A549 (cell line): ENCODE data around the gene FBXO21. TPM values are rescaled to one million over a fixed set of nuclear protein-coding genes. Genes with fewer than 3 reads are reported as not detected.
A peak's percentile ranks its signal among the peaks of the same experiment; 100 is the strongest.

Experiments
- ATAC-seq, 2 experiments: fragments of 200-7000 bp in 1 of 2; fragments of >200 bp in 1 of 2; cut with Nextera tagmentation in 1 of 2; cut with Tn5 transposase in 1 of 2; 3 replicates each; pipeline versions ENCODE4 v1.8.0 to v1.9.1; 2018 to 2020; ENCODE audit warnings: mild to moderate bottlenecking in 1 of 2, moderate library complexity in 1 of 2
- CTCF ChIA-PET: fragments of 300-600 bp; sonication (Branson Sonifier 250); formaldehyde crosslinking; extraction: SDS; loops from one replicate; lab custom pipeline; 2021; ENCODE audit warnings: antibody characterized with exemption, inconsistent platforms; lab: Yijun Ruan, JAX
- POLR2A ChIA-PET: fragments of 350-600 bp; formaldehyde crosslinking; extraction: SDS; loops from one replicate; lab custom pipeline; 2021; ENCODE audit warnings: antibody characterized with exemption, inconsistent platforms; lab: Yijun Ruan, JAX
- DNase-seq, 2 experiments: peaks; one replicate each; pipeline versions ENCODE4 v3.0.0 to v3.0.0-alpha.2; 2011 to 2016; ENCODE audit warnings: low read depth in 1 of 2, low spot score in 1 of 2
- FAIRE-seq: peaks from 2 replicates; lab custom pipeline; 2011; peaks lifted over from hg19 to GRCh38; lab: Jason Lieb, UNC
- H3K27ac ChIP-seq, 2 experiments: fragments of >200 bp; sonication (Bioruptor Twin); formaldehyde crosslinking; 3 replicates each; pipeline ENCODE4 v1.5.1; 2016 to 2017
- H3K4me1 ChIP-seq: fragments of >200 bp; sonication (Bioruptor Twin); formaldehyde crosslinking; 3 replicates; pipeline ENCODE4 v1.6.1; 2016
- H3K4me2 ChIP-seq: fragments of >200 bp; sonication (Bioruptor Twin); formaldehyde crosslinking; 3 replicates; pipeline ENCODE4 v1.6.1; 2016
- H3K4me3 ChIP-seq: fragments of >200 bp; sonication (Bioruptor Twin); formaldehyde crosslinking; 3 replicates; pipeline ENCODE4 v1.5.1; 2016
- H3K9me3 ChIP-seq: fragments of >200 bp; sonication (Bioruptor Twin); formaldehyde crosslinking; 3 replicates; pipeline ENCODE4 v1.6.1; 2016
- CBX8 ChIP-seq: fragments of 200-600 bp; sonication (generic); IDR thresholded peaks from 2 replicates; pipeline ENCODE4 v1.6.1; 2016
- CEBPB ChIP-seq, 2 experiments: fragments of >200 bp in 1 of 2; sonication (Bioruptor Twin) in 1 of 2; formaldehyde crosslinking in 1 of 2; IDR thresholded peaks; 2 replicates each; pipeline ENCODE4 v1.6.1; 2012 to 2016
- EHF ChIP-seq: fragments of 250-450 bp; sonication (Bioruptor Pico); IDR thresholded peaks from 2 replicates; pipeline ENCODE4 v1.5.0; 2020; ENCODE audit warnings: mild to moderate bottlenecking
- EHMT2 ChIP-seq: fragments of 200-600 bp; sonication (generic); IDR thresholded peaks from 2 replicates; pipeline ENCODE4 v1.6.1; 2016; ENCODE audit warnings: antibody characterized with exemption, low read depth, mild to moderate bottlenecking, moderate library complexity
- ELK1 ChIP-seq: fragments of 150-350 bp; IDR thresholded peaks from 2 replicates; pipeline ENCODE4 v1.6.1; 2014; ENCODE audit warnings: low read depth, mild to moderate bottlenecking, low read length
- EP300 ChIP-seq, 2 experiments: fragments of >200 bp; sonication (Bioruptor Twin); formaldehyde crosslinking; IDR thresholded peaks; 2 replicates in 1 of 2; 3 replicates in 1 of 2; pipeline ENCODE4 v1.6.1; 2016 to 2017
- ESRRA ChIP-seq: fragments of 150-350 bp; IDR thresholded peaks from 2 replicates; pipeline ENCODE4 v1.6.1; 2014; ENCODE audit warnings: mild to moderate bottlenecking, low read length, borderline replicate concordance
- HOXA7 ChIP-seq: fragments of 250-450 bp; sonication (Bioruptor Pico); IDR thresholded peaks from 2 replicates; pipeline ENCODE4 v1.5.0; 2020; ENCODE audit warnings: mild to moderate bottlenecking, moderate library complexity
- HOXB13 ChIP-seq: fragments of 250-450 bp; sonication (Bioruptor Pico); IDR thresholded peaks from 2 replicates; pipeline ENCODE4 v1.5.0; 2020; ENCODE audit warnings: low read depth, mild to moderate bottlenecking, moderate library complexity
- PHF8 ChIP-seq: fragments of 200-600 bp; sonication (generic); IDR thresholded peaks from 2 replicates; pipeline ENCODE4 v1.6.1; 2016; ENCODE audit warnings: low read depth, mild to moderate bottlenecking, antibody characterized with exemption, moderate library complexity, borderline replicate concordance
- POLR2A ChIP-seq: IDR thresholded peaks from 2 replicates; pipeline ENCODE4 v1.6.1; 2012; ENCODE audit warnings: mild to moderate bottlenecking, low read length
- RAD21 ChIP-seq, 2 experiments: fragments of >200 bp in 1 of 2; sonication (Bioruptor Twin) in 1 of 2; formaldehyde crosslinking in 1 of 2; IDR thresholded peaks in 1 of 2; conservative IDR thresholded peaks in 1 of 2; 2 replicates in 1 of 2; 3 replicates in 1 of 2; pipeline ENCODE4 v1.6.1; 2012 to 2018; ENCODE audit warnings: inconsistent platforms in 1 of 2
- RARB ChIP-seq: fragments of 250-450 bp; sonication (Bioruptor Pico); IDR thresholded peaks from 2 replicates; pipeline ENCODE4 v1.8.0; 2021; ENCODE audit warnings: mild to moderate bottlenecking, moderate library complexity
- RNF2 ChIP-seq: fragments of 200-600 bp; sonication (generic); IDR thresholded peaks from 2 replicates; pipeline ENCODE4 v1.6.1; 2016; ENCODE audit warnings: low read depth, mild to moderate bottlenecking, antibody characterized with exemption, moderate library complexity, borderline replicate concordance
- SMC3 ChIP-seq: fragments of >200 bp; sonication (Bioruptor Twin); formaldehyde crosslinking; IDR thresholded peaks from 3 replicates; pipeline ENCODE4 v1.6.1; 2018; ENCODE audit warnings: inconsistent platforms
- ZC3H11A ChIP-seq: fragments of 450-650 bp; IDR thresholded peaks from 2 replicates; pipeline ENCODE4 v1.6.1; 2014; ENCODE audit warnings: antibody characterized with exemption, mild to moderate bottlenecking
- ZSCAN20 ChIP-seq: fragments of 250-450 bp; sonication (Bioruptor Pico); IDR thresholded peaks from 2 replicates; pipeline ENCODE4 v1.8.0; 2022; ENCODE audit warnings: mild to moderate bottlenecking, moderate library complexity
- WGBS: methylation state at CpG from one replicate; pipeline ENCODE4 v1.1.6; 2017; ENCODE audit errors: missing lambda C conversion rate; 5-methylcytosine and 5-hydroxymethylcytosine counted together
- polyA plus RNA-seq, 4 experiments: library from polyadenylated mRNA; depleted of rRNA in 3 of 4; stranded (reverse); fragments of >200 nt; fragmentation: RNase III in 1 of 4; extraction: RNeasy Plus Mini Kit Qiagen cat#74134 plus additional on column Dnase treatment in 1 of 4; gene quantifications; 2 replicates in 3 of 4; 3 replicates in 1 of 4; pipeline ENCODE4 v1.2.3, GENCODE V29; 2011 to 2017
- TF ChIP-seq, protein P1 (sequence below): IDR thresholded peaks from 2 replicates; pipeline ENCODE4 v1.6.1; 2012
- TF ChIP-seq, protein P2 (sequence below): fragments of >200 bp; sonication (Bioruptor Twin); formaldehyde crosslinking; IDR thresholded peaks from 2 replicates; pipeline ENCODE4 v1.6.1; 2016
- TF ChIP-seq, protein P3 (sequence below): fragments of >200 bp; sonication (Bioruptor Twin); formaldehyde crosslinking; IDR thresholded peaks from 3 replicates; pipeline ENCODE4 v1.5.1; 2016
- TF ChIP-seq, protein P4 (sequence below): fragments of 250-450 bp; sonication (Bioruptor Pico); IDR thresholded peaks from 2 replicates; pipeline ENCODE4 v1.5.0; 2020; ENCODE audit warnings: low read depth, mild to moderate bottlenecking, moderate library complexity

FBXO21 gene
- polyA plus RNA-seq, 2 of the 4 experiments (the other 2 are of a cell fraction) = 33.2 to 62.4 TPM

- no peak for ATAC-seq
- no peak overlapping the region for H3K4me3 ChIP-seq
- H3K9me3 ChIP-seq = no peaks in the 10 kb centered on the region
- TF ChIP-seq ESRRA (no peak), EHF (no peak), POLR2A (no peak), ZSCAN20 (no peak), RARB (CRISPR knock-in tag) (no peak), HOXB13 (CRISPR knock-in tag) (no peak), PHF8 (no peak), RNF2 (no peak), CBX8 (no peak), EHMT2 (no peak), HOXA7 (CRISPR knock-in tag) (no peak), ZC3H11A (no peak), ELK1 (no peak), EP300 (IDR thresholded peaks at IDR 0.05) (no peak), SMC3 (no peak), RAD21 (conservative IDR thresholded peaks at IDR 0.05 in 1 of 2, IDR thresholded peaks at IDR 0.05 in 1 of 2) (no peak)
- TF ChIP-seq, protein P1, sequence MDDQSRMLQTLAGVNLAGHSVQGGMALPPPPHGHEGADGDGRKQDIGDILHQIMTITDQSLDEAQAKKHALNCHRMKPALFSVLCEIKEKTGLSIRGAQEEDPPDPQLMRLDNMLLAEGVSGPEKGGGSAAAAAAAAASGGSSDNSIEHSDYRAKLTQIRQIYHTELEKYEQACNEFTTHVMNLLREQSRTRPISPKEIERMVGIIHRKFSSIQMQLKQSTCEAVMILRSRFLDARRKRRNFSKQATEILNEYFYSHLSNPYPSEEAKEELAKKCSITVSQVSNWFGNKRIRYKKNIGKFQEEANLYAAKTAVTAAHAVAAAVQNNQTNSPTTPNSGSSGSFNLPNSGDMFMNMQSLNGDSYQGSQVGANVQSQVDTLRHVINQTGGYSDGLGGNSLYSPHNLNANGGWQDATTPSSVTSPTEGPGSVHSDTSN = no peak
- TF ChIP-seq, protein P2, sequence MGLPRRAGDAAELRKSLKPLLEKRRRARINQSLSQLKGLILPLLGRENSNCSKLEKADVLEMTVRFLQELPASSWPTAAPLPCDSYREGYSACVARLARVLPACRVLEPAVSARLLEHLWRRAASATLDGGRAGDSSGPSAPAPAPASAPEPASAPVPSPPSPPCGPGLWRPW = no peak
- TF ChIP-seq, protein P3, sequence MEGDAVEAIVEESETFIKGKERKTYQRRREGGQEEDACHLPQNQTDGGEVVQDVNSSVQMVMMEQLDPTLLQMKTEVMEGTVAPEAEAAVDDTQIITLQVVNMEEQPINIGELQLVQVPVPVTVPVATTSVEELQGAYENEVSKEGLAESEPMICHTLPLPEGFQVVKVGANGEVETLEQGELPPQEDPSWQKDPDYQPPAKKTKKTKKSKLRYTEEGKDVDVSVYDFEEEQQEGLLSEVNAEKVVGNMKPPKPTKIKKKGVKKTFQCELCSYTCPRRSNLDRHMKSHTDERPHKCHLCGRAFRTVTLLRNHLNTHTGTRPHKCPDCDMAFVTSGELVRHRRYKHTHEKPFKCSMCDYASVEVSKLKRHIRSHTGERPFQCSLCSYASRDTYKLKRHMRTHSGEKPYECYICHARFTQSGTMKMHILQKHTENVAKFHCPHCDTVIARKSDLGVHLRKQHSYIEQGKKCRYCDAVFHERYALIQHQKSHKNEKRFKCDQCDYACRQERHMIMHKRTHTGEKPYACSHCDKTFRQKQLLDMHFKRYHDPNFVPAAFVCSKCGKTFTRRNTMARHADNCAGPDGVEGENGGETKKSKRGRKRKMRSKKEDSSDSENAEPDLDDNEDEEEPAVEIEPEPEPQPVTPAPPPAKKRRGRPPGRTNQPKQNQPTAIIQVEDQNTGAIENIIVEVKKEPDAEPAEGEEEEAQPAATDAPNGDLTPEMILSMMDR = no peak
- TF ChIP-seq, all 56 proteins: peak for 0
- FAIRE-seq (no peak), DNase-seq (no peak)
- ChIA-PET CTCF (interaction anchor here (0.6 to 16.3 kb wide), 34 partner anchors 7 to 661 kb away, joined by 3 to 287 read pairs (median 4); no protein-coding TSS in a partner anchor), POLR2A (no interaction called here)
- Histone ChIP-seq H3K27ac (peak overlapping the region in 1 of 2 experiments; percentile 2; a peak in 1 of 6 replicates), H3K4me2 (no peak overlapping the region), H3K4me1 (0 out of 3 replicates have a peak, but pooled peaks cover 5% of the 10 kb centered on the region)
- 2% methylated on average over 2 of the region's 2 CpGs for WGBS
Observed at GRCh38 chr12:117213295-117213808, 23.1 kb upstream of the FBXO21 start.

DNA sequence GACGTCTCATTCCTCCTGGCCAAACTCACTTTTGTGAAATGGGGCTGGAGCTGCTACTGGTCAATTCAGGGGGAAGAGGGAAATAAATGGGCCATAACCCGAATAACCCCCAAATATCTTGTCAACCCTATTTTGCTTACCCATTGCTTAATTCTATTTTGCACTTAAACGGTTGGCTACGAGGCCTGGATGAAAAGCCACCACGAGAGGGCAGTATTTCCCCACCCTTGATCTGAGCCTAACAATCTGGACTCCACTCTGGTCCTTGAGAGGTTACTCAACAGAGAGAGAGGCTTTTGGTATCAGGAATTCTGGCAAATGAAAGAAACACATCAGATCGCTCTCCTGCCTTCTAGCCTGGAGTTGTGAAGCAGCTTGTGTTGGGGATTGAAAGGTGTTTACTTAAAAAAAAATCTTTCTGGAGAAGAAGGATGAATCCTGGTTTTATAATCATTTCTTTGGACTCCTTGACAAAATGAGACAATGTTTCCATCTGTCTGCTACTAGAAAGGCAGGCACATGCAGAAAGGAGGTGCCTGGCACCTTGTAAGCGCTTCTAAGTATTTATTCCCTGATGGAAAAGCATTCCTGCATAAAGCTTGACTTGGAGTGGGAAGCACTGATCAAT lies 22.4 kb upstream of the FBXO21 start:
- ChIA-PET CTCF (interaction anchor here (0.6 to 16.3 kb wide), 40 partner anchors 8 to 774 kb away, joined by 3 to 287 read pairs (median 4); partner anchors contain the start of gene FBXO21), POLR2A (no interaction called here)
- no peak overlapping the region for H3K4me3 ChIP-seq
- 8% methylated on average over 7 of the region's 7 CpGs for WGBS
- no peak overlapping the region for H3K4me2 ChIP-seq
- H3K4me1 ChIP-seq = 0 out of 3 replicates have a peak, but pooled peaks cover 5% of the 10 kb centered on the region
- ATAC-seq (peak; percentile 86 to 96), DNase-seq (peak; percentile 79 to 87), FAIRE-seq (peak; percentile 94)
- no peaks in the 10 kb centered on the region for H3K9me3 ChIP-seq
- TF ChIP-seq, protein P4, sequence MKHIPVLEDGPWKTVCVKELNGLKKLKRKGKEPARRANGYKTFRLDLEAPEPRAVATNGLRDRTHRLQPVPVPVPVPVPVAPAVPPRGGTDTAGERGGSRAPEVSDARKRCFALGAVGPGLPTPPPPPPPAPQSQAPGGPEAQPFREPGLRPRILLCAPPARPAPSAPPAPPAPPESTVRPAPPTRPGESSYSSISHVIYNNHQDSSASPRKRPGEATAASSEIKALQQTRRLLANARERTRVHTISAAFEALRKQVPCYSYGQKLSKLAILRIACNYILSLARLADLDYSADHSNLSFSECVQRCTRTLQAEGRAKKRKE (CRISPR knock-in tag) = no peak
- TF ChIP-seq, protein P3 = peak; percentile 96
- TF ChIP-seq CEBPB (IDR thresholded peaks at IDR 0.05) = peak; percentile 33 to 70; a peak in 1 of 4 replicates
- peak; percentile 92 to 98 for TF ChIP-seq RAD21 (conservative IDR thresholded peaks at IDR 0.05 in 1 of 2, IDR thresholded peaks at IDR 0.05 in 1 of 2)
- TF ChIP-seq SMC3 = peak; percentile 87
- H3K27ac ChIP-seq = peak overlapping the region in 1 of 2 experiments; percentile 5; a peak in 1 of 6 replicates
